ENCODE results near the gene LBX1.

LBX1 gene

GRCh38 chr10:101226491-101227428 lies 2.5 kb downstream of the LBX1 start:
- DNase-seq (ENCODE audit: low read depth in 4 of 4, low spot score in 1 of 4): no peak

GRCh38 chr10:101225846-101226421 lies 3.3 kb downstream of the LBX1 start:
- no peak for DNase-seq (ENCODE audit: low read depth in 4 of 4, low spot score in 1 of 4)

GRCh38 chr10:101224910-101225823 lies 4.1 kb downstream of the LBX1 start:
- DNase-seq (ENCODE audit: low read depth in 4 of 4, low spot score in 1 of 4): no peak

- no peak for DNase-seq (ENCODE audit: low read depth in 4 of 4, low spot score in 1 of 4)
Measured at GRCh38 chr10:101224060-101224909, 5.0 kb downstream of the LBX1 start.

GRCh38 chr10:101223274-101224059 lies 5.8 kb downstream of the LBX1 start:
- no peak for DNase-seq (ENCODE audit: low read depth in 4 of 4, low spot score in 1 of 4)

- DNase-seq (ENCODE audit: low read depth in 4 of 4, low spot score in 1 of 4): no peak
Measured at GRCh38 chr10:101222683-101223273, 6.5 kb downstream of the LBX1 start.

GRCh38 chr10:101221963-101222531 lies 7.2 kb downstream of the LBX1 start:
- no peak for DNase-seq (ENCODE audit: low read depth in 4 of 4, low spot score in 1 of 4)

- no peak for DNase-seq (ENCODE audit: low read depth in 4 of 4, low spot score in 1 of 4)
Measured at GRCh38 chr10:101221549-101221948, 7.7 kb downstream of the LBX1 start.

- no peak for DNase-seq (ENCODE audit: low read depth in 4 of 4, low spot score in 1 of 4)
Measured at GRCh38 chr10:101219946-101220451, 9.3 kb downstream of the LBX1 start.

- DNase-seq (ENCODE audit: low read depth in 4 of 4, low spot score in 1 of 4): no peak
Measured at GRCh38 chr10:101219139-101219945, 9.9 kb downstream of the LBX1 start.

GRCh38 chr10:101218351-101219138 lies 10.7 kb downstream of the LBX1 start:
- DNase-seq (ENCODE audit: low read depth in 4 of 4, low spot score in 1 of 4): no peak

GRCh38 chr10:101217450-101218281 lies 11.6 kb downstream of the LBX1 start:
- DNase-seq (ENCODE audit: low read depth in 4 of 4, low spot score in 1 of 4): no peak

GRCh38 chr10:101217044-101217425 lies 12.2 kb downstream of the LBX1 start:
- DNase-seq (ENCODE audit: low read depth in 4 of 4, low spot score in 1 of 4): no peak

GRCh38 chr10:101216207-101217043 lies 12.8 kb downstream of the LBX1 start:
- DNase-seq (ENCODE audit: low read depth in 4 of 4, low spot score in 1 of 4): no peak

GRCh38 chr10:101215397-101216206 lies 13.7 kb downstream of the LBX1 start:
- no peak for DNase-seq (ENCODE audit: low read depth in 4 of 4, low spot score in 1 of 4)

Measured in stimulated activated CD4-positive, alpha-beta T cell treated with anti-CD3 and anti-CD28 coated beads, Interleukin-1b, Interleukin-23, amount 100 ng/mL, for 24 hours (primary cell).